H1 (cell line): ENCODE data around the gene ARHGAP42. TPM values are rescaled to one million over a fixed set of nuclear protein-coding genes. Genes with fewer than 3 reads are reported as not detected.

Source experiments
- CTCF ChIA-PET: fragments of 300-600 bp; sonication (Branson Sonifier 250); formaldehyde crosslinking; loops from one replicate; lab custom pipeline; 2021; ENCODE audit not compliant: partially characterized antibody; lab: Charles Lee
- POLR2A ChIA-PET: fragments of 300-600 bp; sonication (Branson Sonifier 250); formaldehyde crosslinking; loops from one replicate; lab custom pipeline; 2021; ENCODE audit warnings: inconsistent platforms; ENCODE audit not compliant: partially characterized antibody; lab: Charles Lee
- DNase-seq, 2 experiments: peaks; one replicate each; pipeline versions ENCODE4 v3.0.0 to v3.0.0-alpha.2; 2010 to 2022; ENCODE audit warnings: low spot score in 2 of 2, low read depth in 1 of 2, mixed read lengths in 1 of 2
- FAIRE-seq: peaks from 2 replicates; lab custom pipeline; 2011; peaks lifted over from hg19 to GRCh38; lab: Jason Lieb, UNC
- H2AFZ ChIP-seq: 2 replicates; pipeline ENCODE4 v1.8.1; 2012; ENCODE audit warnings: low read length, inconsistent platforms
- H2AK5ac ChIP-seq: 2 replicates; pipeline ENCODE4 v1.6.1; 2013; ENCODE audit warnings: low read depth, low read length
- H2BK120ac ChIP-seq: replicated peaks from 2 replicates; pipeline ENCODE3; 2013; ENCODE audit warnings: low read depth, low read length, inconsistent platforms
- H2BK12ac ChIP-seq: 2 replicates; pipeline ENCODE4 v1.6.1; 2013; ENCODE audit warnings: low read depth, low read length
- H2BK15ac ChIP-seq: 2 replicates; pipeline ENCODE4 v1.6.1; 2013; ENCODE audit warnings: low read length
- H2BK20ac ChIP-seq: 2 replicates; pipeline ENCODE4 v1.6.1; 2013; ENCODE audit warnings: low read length
- H2BK5ac ChIP-seq: 2 replicates; pipeline ENCODE4 v1.6.1; 2013; ENCODE audit warnings: low read depth, low read length
- H3K14ac ChIP-seq: 2 replicates; pipeline ENCODE4 v1.6.1; 2013; ENCODE audit warnings: inconsistent platforms; ENCODE audit not compliant: insufficient read length
- H3K18ac ChIP-seq: 2 replicates; pipeline ENCODE4 v1.6.1; 2013; ENCODE audit warnings: low read length; ENCODE audit errors: extremely low read depth
- H3K23ac ChIP-seq: 2 replicates; pipeline ENCODE4 v1.6.1; 2013; ENCODE audit warnings: inconsistent platforms; ENCODE audit not compliant: insufficient read length
- H3K23me2 ChIP-seq: 2 replicates; pipeline ENCODE4 v1.6.1; 2013; ENCODE audit warnings: low read depth, low read length
- H3K27ac ChIP-seq: 2 replicates; pipeline ENCODE4 v1.6.1; 2011; ENCODE audit warnings: low read depth, low read length, inconsistent platforms
- H3K27me3 ChIP-seq, 4 experiments: replicated peaks in 1 of 4; 1 replicate in 1 of 4; 2 replicates in 3 of 4; pipeline versions ENCODE4 v1.6.1 to v1.8.1; 2011 to 2013; ENCODE audit warnings: low read length in 3 of 4, mild to moderate bottlenecking in 3 of 4, inconsistent platforms in 2 of 4, mixed read lengths in 2 of 4, moderate library complexity in 1 of 4; ENCODE audit not compliant: control insufficient read depth in 3 of 4, insufficient read depth in 3 of 4; ENCODE audit errors: extremely low read depth in 1 of 4
- H3K36me3 ChIP-seq, 4 experiments: 2 replicates each; pipeline versions ENCODE4 v1.6.1 to v1.8.1; 2011 to 2013; ENCODE audit warnings: mild to moderate bottlenecking in 4 of 4, low read length in 3 of 4, moderate library complexity in 2 of 4, control low read depth in 1 of 4, inconsistent platforms in 1 of 4; ENCODE audit not compliant: insufficient read depth in 4 of 4, control insufficient read depth in 2 of 4
- H3K4ac ChIP-seq: replicated peaks from 2 replicates; pipeline ENCODE3; 2013; ENCODE audit warnings: low read length, low read depth, mixed read lengths, inconsistent platforms; ENCODE audit not compliant: insufficient read length
- H3K4me1 ChIP-seq, 4 experiments: replicated peaks in 1 of 4; 1 replicate in 1 of 4; 2 replicates in 3 of 4; pipeline versions ENCODE4 v1.6.1 to v1.8.1; 2011 to 2013; ENCODE audit warnings: low read length in 3 of 4, inconsistent platforms in 2 of 4, mixed read lengths in 1 of 4; ENCODE audit not compliant: insufficient read depth in 4 of 4, control insufficient read depth in 3 of 4
- H3K4me2 ChIP-seq, 2 experiments: 2 replicates each; pipeline versions ENCODE4 v1.6.1 to v1.8.1; 2011 to 2013; ENCODE audit warnings: low read depth in 2 of 2, low read length in 2 of 2, control low read depth in 1 of 2, inconsistent platforms in 1 of 2, mild to moderate bottlenecking in 1 of 2; ENCODE audit not compliant: insufficient read depth in 1 of 2
- H3K4me3 ChIP-seq, 4 experiments: fragments of 200-600, 300-600 bp in 1 of 4; sonication (generic), shearing (Covaris generic), sonication (Bioruptor Twin) in 1 of 4; 2 replicates each; pipeline versions ENCODE4 v1.5.1 to v1.8.1; 2011 to 2016; ENCODE audit warnings: low read length in 4 of 4, low read depth in 3 of 4, control low read depth in 2 of 4, inconsistent platforms in 2 of 4, mild to moderate bottlenecking in 2 of 4, mixed read lengths in 1 of 4, moderate library complexity in 1 of 4; ENCODE audit not compliant: insufficient read depth in 2 of 4; ENCODE audit errors: extremely low read depth in 1 of 4
- H3K56ac ChIP-seq: replicated peaks from 2 replicates; pipeline ENCODE3; 2013; ENCODE audit warnings: low read depth, mild to moderate bottlenecking, mixed read lengths, low read length, inconsistent platforms; ENCODE audit not compliant: insufficient read length
- H3K79me1 ChIP-seq: 2 replicates; pipeline ENCODE4 v1.6.1; 2013; ENCODE audit warnings: low read depth, low read length, control low read depth
- H3K79me2 ChIP-seq, 2 experiments: 2 replicates each; pipeline versions ENCODE4 v1.6.1 to v1.8.1; 2012 to 2013; ENCODE audit warnings: low read length in 2 of 2, mild to moderate bottlenecking in 2 of 2, inconsistent platforms in 1 of 2; ENCODE audit not compliant: insufficient read depth in 2 of 2, control insufficient read depth in 1 of 2
- H3K9ac ChIP-seq, 4 experiments: replicated peaks in 1 of 4; 1 replicate in 1 of 4; 2 replicates in 3 of 4; pipeline versions ENCODE4 v1.6.1 to v1.8.1; 2011 to 2013; ENCODE audit warnings: low read depth in 3 of 4, low read length in 3 of 4, control low read depth in 2 of 4, mild to moderate bottlenecking in 2 of 4, moderate library complexity in 2 of 4, inconsistent platforms in 1 of 4; ENCODE audit errors: extremely low read depth in 1 of 4
- H3K9me3 ChIP-seq, 2 experiments: 2 replicates each; pipeline versions ENCODE4 v1.6.1 to v1.8.1; 2012 to 2013; ENCODE audit warnings: mild to moderate bottlenecking in 2 of 2, moderate library complexity in 2 of 2, control low read depth in 1 of 2, inconsistent platforms in 1 of 2, low read depth in 1 of 2, low read length in 1 of 2, mixed read lengths in 1 of 2; ENCODE audit not compliant: insufficient read depth in 2 of 2
- H4K20me1 ChIP-seq, 2 experiments: replicated peaks in 1 of 2; 2 replicates each; pipeline versions ENCODE3 to v1.8.1; 2011 to 2013; ENCODE audit warnings: inconsistent platforms in 2 of 2, low read length in 2 of 2, mild to moderate bottlenecking in 1 of 2; ENCODE audit not compliant: insufficient read depth in 2 of 2, control insufficient read depth in 1 of 2
- H4K5ac ChIP-seq: 2 replicates; pipeline ENCODE4 v1.6.1; 2013; ENCODE audit warnings: low read length, low read depth, mixed read lengths, inconsistent platforms; ENCODE audit not compliant: insufficient read length
- H4K8ac ChIP-seq: 2 replicates; pipeline ENCODE4 v1.8.0; 2013; ENCODE audit warnings: mild to moderate bottlenecking, moderate library complexity, low read length, inconsistent platforms; ENCODE audit not compliant: insufficient read depth; ENCODE audit errors: extremely low read depth
- H4K91ac ChIP-seq: replicated peaks from 2 replicates; pipeline ENCODE3; 2013; ENCODE audit warnings: low read length, mixed read lengths, inconsistent platforms; ENCODE audit not compliant: insufficient read length
- ATF2 ChIP-seq: IDR thresholded peaks from 2 replicates; pipeline ENCODE4 v1.6.1; 2012; ENCODE audit warnings: low read length, inconsistent platforms
- BCL11A ChIP-seq, 2 experiments: IDR thresholded peaks; one replicate each; pipeline ENCODE4 v1.6.1; 2011; ENCODE audit warnings: low read depth in 2 of 2, low read length in 2 of 2, mild to moderate bottlenecking in 2 of 2
- GABPA ChIP-seq: IDR thresholded peaks from 2 replicates; pipeline ENCODE4 v1.6.1; 2011; ENCODE audit warnings: mild to moderate bottlenecking, low read length, moderate library complexity, borderline replicate concordance; ENCODE audit not compliant: insufficient read depth
- KDM4A ChIP-seq: IDR thresholded peaks from one replicate; pipeline ENCODE4 v1.7.1; 2012; ENCODE audit warnings: low read depth, mild to moderate bottlenecking, moderate library complexity, low read length, inconsistent platforms; ENCODE audit not compliant: severe bottlenecking
- PHF8 ChIP-seq: fragments of 200-600 bp; sonication (generic); conservative IDR thresholded peaks from 2 replicates; pipeline ENCODE4 v1.7.1; 2012; ENCODE audit warnings: low read depth, mild to moderate bottlenecking, inconsistent platforms, low read length, moderate library complexity
- POLR2AphosphoS5 ChIP-seq: IDR thresholded peaks from 2 replicates; pipeline ENCODE4 v1.6.1; 2011; ENCODE audit warnings: low read depth, low read length
- RBBP5 ChIP-seq: IDR thresholded peaks from 2 replicates; pipeline ENCODE4 v1.7.1; 2012; ENCODE audit warnings: low read depth, mild to moderate bottlenecking, inconsistent platforms, low read length, moderate library complexity, borderline replicate concordance
- RXRA ChIP-seq: IDR thresholded peaks from 2 replicates; pipeline ENCODE4 v1.6.1; 2011; ENCODE audit warnings: low read depth, mild to moderate bottlenecking, low read length, moderate library complexity; ENCODE audit not compliant: insufficient read depth
- SP1 ChIP-seq: IDR thresholded peaks from 2 replicates; pipeline ENCODE4 v1.6.1; 2011; ENCODE audit warnings: low read depth, low read length
- SP4 ChIP-seq: IDR thresholded peaks from 2 replicates; pipeline ENCODE4 v1.6.1; 2012; ENCODE audit warnings: low read length, inconsistent platforms
- SRF ChIP-seq: IDR thresholded peaks from 2 replicates; pipeline ENCODE4 v1.6.1; 2011; ENCODE audit warnings: mild to moderate bottlenecking, low read depth, low read length, moderate library complexity
- SUZ12 ChIP-seq: fragments of 200-600 bp; sonication (generic); IDR thresholded peaks from 2 replicates; pipeline ENCODE4 v1.6.1; 2012; ENCODE audit warnings: mild to moderate bottlenecking, inconsistent platforms, low read length, moderate library complexity, mixed read lengths
- TAF1 ChIP-seq: IDR thresholded peaks from 2 replicates; pipeline ENCODE4 v1.6.1; 2011; ENCODE audit warnings: mild to moderate bottlenecking, low read depth, low read length
- WGBS, 2 experiments: shearing (Covaris generic) in 1 of 2; methylation state at CpG; one replicate each; pipeline versions ENCODE4 v1.1.6 to v1.1.7; 2013 to 2015; ENCODE audit warnings: low lambda C conversion rate in 2 of 2, mixed read lengths in 2 of 2, inconsistent platforms in 1 of 2, low coverage in 1 of 2, missing lambda C conversion rate in 1 of 2; ENCODE audit not compliant: insufficient replicate concordance in 2 of 2, insufficient coverage in 1 of 2, insufficient read length in 1 of 2; ENCODE audit errors: extremely low coverage in 1 of 2, missing lambda C conversion rate in 1 of 2; 5-methylcytosine and 5-hydroxymethylcytosine counted together
- polyA plus RNA-seq, 7 experiments: library from polyadenylated mRNA; depleted of rRNA in 3 of 7; stranded (reverse) in 5 of 7; unstranded in 2 of 7; fragments of >200 nt in 5 of 7; fragments of 200-250 nt in 2 of 7; gene quantifications; 1 replicate in 5 of 7; 2 replicates in 1 of 7; 4 replicates in 1 of 7; pipeline versions ENCODE4 v1.2.1 to v1.2.3, GENCODE V29; 2011 to 2013; ENCODE audit warnings: missing spikeins in 2 of 7, mixed read lengths in 2 of 7
- total RNA-seq: library from RNA; stranded (reverse); fragmentation: NEBNext Ultra II Directional; extraction: Animal tissue kit (Norgen Biotek cat#: 25700); gene quantifications from 2 replicates; pipeline ENCODE4 v1.2.1, GENCODE V29; 2021

ARHGAP42 gene
- total and polyA plus RNA-seq, 2 of the 8 experiments (the other 6 are each of a cell fraction or from before 2014, with no cell fraction given) = 22.2 to 33.5 TPM

- H2AK5ac ChIP-seq = no peak overlapping the region
- no peak overlapping the region for H3K27ac ChIP-seq
- no peaks in the 10 kb centered on the region for H3K79me1 ChIP-seq
- no peak overlapping the region for H3K4me2 ChIP-seq
- H3K56ac ChIP-seq = no peak overlapping the region
- no peak overlapping the region for H4K8ac ChIP-seq
- 80% methylated on average over 1 of the region's 1 CpG; no CpG with 5 or more reads in 1 of the 2 experiments for WGBS, 2 experiments
- H2BK12ac ChIP-seq = no peak overlapping the region
- no peak overlapping the region for H2AFZ ChIP-seq
- no peak overlapping the region for H3K4ac ChIP-seq
- CTCF ChIA-PET = no interaction called here
- no peak for FAIRE-seq
- H3K79me2 ChIP-seq = no peaks in the 10 kb centered on the region
- H3K27me3 ChIP-seq = no peaks in the 10 kb centered on the region
- H3K14ac ChIP-seq = no peak overlapping the region
- H4K91ac ChIP-seq = no peak overlapping the region
- H3K4me3 ChIP-seq = no peak overlapping the region
- H2BK15ac ChIP-seq = no peak overlapping the region
- H2BK5ac ChIP-seq = no peak overlapping the region
- H2BK20ac ChIP-seq = no peak overlapping the region
- no peak overlapping the region for H3K18ac ChIP-seq
- H2BK120ac ChIP-seq = no peak overlapping the region
- no peak overlapping the region for H3K23ac ChIP-seq
- H3K23me2 ChIP-seq = no peaks in the 10 kb centered on the region
- no peak overlapping the region for H4K5ac ChIP-seq
- H3K9ac ChIP-seq = no peak overlapping the region
- POLR2A ChIA-PET = no interaction called here
- no peaks in the 10 kb centered on the region for H3K4me1 ChIP-seq
- H4K20me1 ChIP-seq = no peaks in the 10 kb centered on the region
- H3K9me3 ChIP-seq = 0 out of 4 replicates have a peak, but pooled peaks cover 0 to 4% of the 10 kb centered on the region in 2 experiments
- DNase-seq = no peak
- peaks cover 0 to 40% (median 12%) of the 10 kb centered on the region in 4 experiments; a peak in 6 of 8 replicates for H3K36me3 ChIP-seq
- no peak for TF ChIP-seq KDM4A
- TF ChIP-seq SP1 = no peak
- TF ChIP-seq PHF8 = no peak
- no peak for TF ChIP-seq ATF2
- no peak for TF ChIP-seq RBBP5
- no peak for TF ChIP-seq GABPA
- no peak for TF ChIP-seq SUZ12
- TF ChIP-seq POLR2AphosphoS5 = no peak
- no peak for TF ChIP-seq TAF1
- no peak for TF ChIP-seq RXRA
- no peak for TF ChIP-seq BCL11A (IDR thresholded peaks at IDR 0.05; ENCODE audit: low read depth in 2 of 2, low read length in 2 of 2)
- TF ChIP-seq SP4 = no peak
- no peak for TF ChIP-seq SRF
Observed at GRCh38 chr11:100965346-100965745, 278.3 kb downstream of the ARHGAP42 start.
